HG03521 (cell line): ENCODE measurements around the gene PHYHD1.

ENCODE experiments used
- ATAC-seq: cut with Tn5 transposase; IDR thresholded peaks from one replicate; pipeline ENCODE4 v1.9.1; 2021; ENCODE audit warnings: mild to moderate bottlenecking, moderate library complexity; ENCODE audit not compliant: unreplicated experiment

PHYHD1 gene

GRCh38 chr9:128920381-128921058, at the start of gene PHYHD1:
PHYHD1 (plus strand) TSS chr9:128920982; CDS start chr9:128922324, 1,342 bp downstream.
- no peak for ATAC-seq

- ATAC-seq = no peak
Observed at GRCh38 chr9:128877852-128878251, 42.9 kb upstream of the PHYHD1 start.

GRCh38 chr9:128881884-128882676, 38.7 kb upstream of the PHYHD1 start, which contains the start of the genes KYAT1 and LRRC8A:
KYAT1 (minus strand) TSS chr9:128881950; CDS start chr9:128845405, 36,545 bp downstream.
LRRC8A (plus strand) TSS chr9:128882133; CDS start chr9:128907165, 25,032 bp downstream.
- peak; percentile 89 for ATAC-seq

GRCh38 chr9:128882677-128883603, 37.8 kb upstream of the PHYHD1 start:
- ATAC-seq = no peak

GRCh38 chr9:128884164-128884563, 36.6 kb upstream of the PHYHD1 start:
- ATAC-seq = no peak

- no peak for ATAC-seq
Observed at GRCh38 chr9:128885376-128885775, 35.4 kb upstream of the PHYHD1 start.

- no peak for ATAC-seq
Observed at GRCh38 chr9:128885798-128886197, 35.0 kb upstream of the PHYHD1 start.

- no peak for ATAC-seq
Observed at GRCh38 chr9:128886211-128886891, 34.4 kb upstream of the PHYHD1 start.

GRCh38 chr9:128887049-128887448, 33.7 kb upstream of the PHYHD1 start:
- no peak for ATAC-seq

GRCh38 chr9:128887914-128888350, 32.9 kb upstream of the PHYHD1 start:
- no peak for ATAC-seq

GRCh38 chr9:128891321-128892220, 29.2 kb upstream of the PHYHD1 start:
- no peak for ATAC-seq

GRCh38 chr9:128892221-128892921, 28.4 kb upstream of the PHYHD1 start:
- ATAC-seq = no peak

GRCh38 chr9:128893354-128893753, 27.4 kb upstream of the PHYHD1 start:
- ATAC-seq = no peak

- no peak for ATAC-seq
Observed at GRCh38 chr9:128894764-128895163, 26.0 kb upstream of the PHYHD1 start.

GRCh38 chr9:128895556-128895955, 25.2 kb upstream of the PHYHD1 start:
- ATAC-seq = no peak

GRCh38 chr9:128898382-128898781, 22.4 kb upstream of the PHYHD1 start:
- ATAC-seq = no peak

- no peak for ATAC-seq
Observed at GRCh38 chr9:128898845-128899565, 21.8 kb upstream of the PHYHD1 start.
